TTC549 (cell line): ENCODE data around the gene TBC1D9.
"Not testable (repeated sequence)": the region's sequence is repeated elsewhere in the genome, so short reads cannot be mapped to it uniquely, and the experiment has no call there.

Experiments used
- FAIRE-seq: peaks from 2 replicates; lab custom pipeline; 2012; peaks lifted over from hg19 to GRCh38; lab: Jason Lieb, UNC

Gene TBC1D9

DNA sequence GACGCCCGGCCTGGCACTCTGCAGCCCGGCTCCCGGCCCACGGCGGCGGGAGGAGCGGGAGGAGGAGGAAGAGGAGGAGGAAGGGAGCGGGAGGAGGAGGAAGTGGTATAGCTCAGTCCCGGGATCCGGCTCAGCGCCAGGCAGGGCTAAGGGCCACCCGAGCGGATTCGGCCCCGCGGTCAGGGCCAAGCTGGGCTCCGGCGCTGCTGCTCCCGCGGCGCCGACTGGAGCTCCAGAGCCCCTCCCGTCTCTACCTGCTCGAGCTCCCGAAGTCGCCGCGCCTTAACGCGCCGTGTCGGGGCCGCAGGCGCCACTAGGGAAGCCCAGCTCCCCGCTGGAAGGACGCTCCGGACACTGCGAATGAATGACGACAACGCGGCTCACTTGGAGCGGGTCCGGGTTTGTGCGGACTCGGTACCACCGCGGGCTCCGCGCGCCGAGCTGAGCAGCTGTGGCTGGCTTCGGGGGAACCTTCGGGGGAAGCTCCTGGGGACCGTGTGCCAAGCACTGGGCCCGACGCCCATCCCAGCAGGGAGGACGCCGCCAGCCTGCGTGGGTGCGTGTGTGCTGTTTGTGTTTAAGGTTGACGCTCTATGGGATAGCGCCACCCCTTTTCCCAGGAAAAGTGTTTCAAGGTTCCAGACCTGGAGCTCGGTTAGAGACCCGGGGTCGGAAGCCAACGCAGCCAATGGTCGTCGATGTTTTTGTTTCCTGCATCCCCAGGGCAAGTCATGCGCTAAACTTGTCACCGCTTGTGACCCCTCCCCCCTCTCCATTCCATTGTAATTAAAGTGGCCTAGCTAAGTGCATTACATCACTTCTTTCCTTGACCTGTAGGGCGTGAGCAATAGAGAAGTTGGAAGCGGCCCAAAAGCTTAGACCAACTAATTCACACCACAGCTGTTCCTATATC is at the start of gene TBC1D9:
Gene TBC1D9, minus strand, starts transcription at position 67 of the 913 bp plus-strand sequence. CDS start 340 bp downstream, outside the sequence.
- no peak for FAIRE-seq

DNA sequence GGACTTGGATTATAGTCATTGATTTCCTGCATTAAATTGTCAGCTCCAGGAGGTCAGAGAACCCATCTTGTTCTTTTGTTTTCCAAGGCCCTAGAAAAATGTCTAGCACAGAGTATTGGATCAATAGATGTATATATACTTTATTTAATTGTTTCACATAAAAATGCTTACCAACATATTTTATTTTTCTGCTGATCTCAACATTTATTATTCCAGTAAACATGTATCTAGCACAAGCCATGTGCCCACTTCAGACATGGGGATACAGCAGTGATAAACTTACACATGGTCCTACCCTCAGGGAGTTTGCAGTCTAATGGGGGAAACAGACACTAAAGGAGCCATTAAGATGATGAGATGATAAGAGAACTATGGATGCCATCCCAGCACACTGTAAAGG is 49.1 kb upstream of the TBC1D9 start:
- no peak for FAIRE-seq

DNA sequence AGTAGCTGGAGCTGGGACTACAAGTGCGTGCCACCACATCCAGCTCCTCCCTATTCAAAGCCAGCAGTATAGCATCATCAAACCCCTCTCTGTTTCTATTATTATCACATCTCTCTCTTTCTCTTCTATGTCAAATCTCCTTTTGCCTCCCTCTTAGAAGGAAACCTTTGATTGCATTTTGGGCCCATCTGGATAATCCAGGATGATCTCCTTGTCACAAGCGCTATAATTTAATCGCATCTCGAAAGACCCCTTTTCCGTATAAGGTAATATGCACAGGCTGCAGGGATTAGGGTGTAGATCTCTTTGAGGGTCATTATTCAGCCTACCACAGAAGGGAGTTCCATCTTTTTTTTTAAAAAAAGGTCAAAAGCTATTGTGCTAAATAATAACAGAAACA is 46.4 kb upstream of the TBC1D9 start:
- no peak for FAIRE-seq

DNA sequence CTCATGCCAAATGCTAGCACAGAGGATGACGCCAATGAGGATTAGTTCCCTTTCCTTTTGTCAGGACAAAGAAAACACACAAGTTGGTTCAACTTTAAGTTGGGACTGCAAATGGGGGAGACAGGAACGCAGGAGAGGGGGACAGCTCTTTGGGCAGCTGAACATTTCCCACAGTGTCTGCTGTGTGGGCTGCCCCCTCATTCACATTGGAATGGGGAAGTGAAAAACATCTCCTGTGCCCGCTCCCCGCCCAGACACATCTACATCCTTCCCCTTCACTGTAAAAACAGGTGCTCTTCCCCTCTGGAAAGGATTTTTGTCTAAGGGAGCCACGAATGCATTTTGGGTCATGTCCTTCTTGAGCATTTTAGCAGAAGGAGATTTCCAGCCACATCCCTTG is 44.5 kb upstream of the TBC1D9 start:
- no peak for FAIRE-seq

DNA sequence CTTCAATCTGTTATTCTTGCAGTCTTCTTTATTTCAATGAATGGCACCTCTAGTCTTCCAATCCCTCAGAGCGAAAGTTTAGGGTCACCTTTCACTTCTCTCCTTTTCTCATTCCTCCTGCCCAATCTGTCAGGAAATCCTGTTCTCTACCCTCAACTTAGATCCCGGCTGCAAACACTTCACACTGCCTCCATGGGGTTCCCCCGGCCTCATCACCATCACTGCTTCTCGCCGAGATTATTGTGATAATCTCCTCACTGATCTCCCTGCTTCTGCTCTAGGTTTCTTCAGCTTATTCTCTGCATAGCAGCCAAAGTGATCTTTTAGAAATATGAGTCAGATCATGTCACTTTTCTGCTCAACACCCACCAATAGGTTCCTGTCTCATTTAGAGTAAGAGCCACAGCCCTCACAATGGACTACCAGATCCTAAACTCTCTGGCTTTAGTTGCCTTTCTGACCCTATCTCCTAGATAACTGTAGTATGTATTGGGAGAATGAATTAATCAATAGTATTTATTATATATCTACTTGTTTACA is 43.6 kb upstream of the TBC1D9 start:
- FAIRE-seq, result no peak

DNA sequence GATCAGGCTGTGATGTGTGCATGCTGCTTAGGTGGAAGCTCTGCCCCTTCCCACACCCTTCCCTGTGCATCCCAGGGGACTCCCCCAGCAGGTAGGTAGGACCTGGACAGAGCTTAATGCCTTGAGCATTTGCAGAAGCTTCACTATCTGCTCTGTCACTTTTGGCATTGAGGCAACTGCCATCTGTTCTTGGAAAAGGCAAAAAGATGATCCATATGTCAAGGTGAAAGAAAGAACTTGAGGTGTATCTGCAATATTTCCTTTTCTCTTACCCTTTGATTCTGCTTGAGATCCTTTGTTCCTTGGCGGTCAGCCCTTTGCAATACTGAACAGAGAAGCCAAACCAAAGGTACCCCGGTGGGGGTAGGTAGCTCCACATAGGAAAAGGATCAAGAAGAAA is 37.1 kb upstream of the TBC1D9 start:
- FAIRE-seq, result no peak

DNA sequence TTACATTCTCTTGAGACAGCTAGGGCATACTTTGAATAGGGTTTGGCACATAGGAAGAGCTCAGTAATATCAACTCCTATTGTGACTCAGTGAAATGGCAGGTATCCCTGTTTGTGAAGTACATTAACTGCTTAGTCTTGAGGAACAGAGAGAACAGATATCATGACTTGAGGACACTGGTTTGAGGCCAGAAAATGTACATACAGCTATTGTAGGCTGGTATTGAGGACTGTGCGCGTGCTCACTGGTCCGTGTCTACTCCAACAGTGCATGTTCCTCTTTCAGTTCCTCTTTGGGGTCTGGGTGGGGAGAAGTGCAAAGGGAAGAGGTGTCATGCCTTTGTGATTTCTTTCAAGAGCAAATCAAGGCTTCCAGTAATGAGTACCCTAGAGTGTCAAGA is 34.6 kb upstream of the TBC1D9 start:
- FAIRE-seq, result no peak

DNA sequence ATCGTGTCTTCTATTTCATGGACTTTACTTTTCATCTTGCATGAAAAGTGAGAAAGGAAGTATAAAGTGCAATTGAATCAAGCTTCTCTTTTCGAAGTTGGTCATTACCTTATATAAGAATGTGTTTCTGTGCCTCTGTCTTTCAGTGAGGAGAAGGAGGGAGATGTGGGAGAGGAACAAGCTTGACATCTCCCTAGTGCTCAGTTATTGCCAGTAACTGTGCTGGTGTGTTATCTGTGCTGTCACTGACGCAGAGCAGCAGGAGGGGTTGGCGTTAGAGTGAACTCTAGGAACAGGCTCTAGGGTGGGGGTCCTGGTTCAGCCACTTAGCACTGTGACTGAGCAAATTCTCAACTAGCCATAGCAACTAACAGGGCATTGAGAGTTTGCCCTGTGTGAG is 34.0 kb upstream of the TBC1D9 start:
- FAIRE-seq, result no peak

DNA sequence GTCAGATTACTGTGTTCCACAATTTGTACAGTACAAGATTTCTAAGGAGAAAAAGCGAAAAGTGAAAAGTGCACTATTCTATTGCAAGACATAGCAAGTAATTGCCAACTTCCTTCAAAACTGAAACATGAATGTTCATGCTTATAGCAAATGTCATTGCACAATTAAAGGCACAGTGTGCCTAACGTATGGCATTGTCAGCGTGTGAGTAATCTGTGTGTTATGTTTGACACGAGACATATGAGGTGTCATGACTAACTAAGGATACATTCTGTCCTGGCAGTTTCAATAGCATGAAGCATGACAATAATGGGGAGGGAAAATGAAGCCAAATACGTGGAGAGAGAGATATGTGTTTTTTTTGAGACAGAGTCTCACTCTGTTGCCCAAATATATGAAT is 33.6 kb upstream of the TBC1D9 start:
- no peak for FAIRE-seq

DNA sequence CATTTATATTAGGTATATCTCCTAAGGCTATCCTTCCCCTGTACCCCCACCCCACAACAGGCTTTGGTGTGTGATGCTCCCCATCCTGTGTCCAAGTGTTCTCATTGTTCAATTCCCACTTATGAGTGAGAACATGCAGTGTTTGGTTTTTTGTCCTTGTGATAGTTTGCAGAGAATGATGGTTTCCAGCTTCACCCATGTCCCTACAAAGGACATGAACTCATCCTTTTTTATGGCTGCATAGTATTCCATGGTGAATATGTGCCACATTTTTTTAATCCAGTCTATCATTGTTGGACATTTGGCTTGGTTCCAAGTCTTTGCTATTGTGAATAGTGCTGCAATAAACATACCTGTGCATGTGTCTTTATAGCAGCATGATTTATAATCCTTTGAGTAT is 26.6 kb upstream of the TBC1D9 start:
- FAIRE-seq, result not testable (repeated sequence)

DNA sequence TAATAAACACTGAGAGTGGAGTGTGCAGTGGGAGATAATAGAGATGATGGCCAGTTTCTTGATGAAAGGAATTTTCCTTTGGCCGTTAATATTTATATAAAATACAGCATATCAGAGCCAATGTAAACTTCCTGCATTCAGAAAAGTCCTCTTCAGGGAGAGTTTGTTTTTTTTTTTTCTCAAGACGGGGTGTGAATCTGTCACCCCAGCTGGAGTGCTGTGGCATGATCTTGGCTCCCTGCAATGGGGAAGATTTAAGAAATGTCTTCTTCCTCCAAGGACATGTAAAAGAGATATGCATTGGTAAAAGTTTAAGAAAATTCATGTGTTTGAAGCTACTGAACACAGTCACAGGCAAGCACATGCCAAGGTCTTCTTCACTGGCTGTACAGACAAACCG is 25.4 kb upstream of the TBC1D9 start:
- FAIRE-seq, result no peak

DNA sequence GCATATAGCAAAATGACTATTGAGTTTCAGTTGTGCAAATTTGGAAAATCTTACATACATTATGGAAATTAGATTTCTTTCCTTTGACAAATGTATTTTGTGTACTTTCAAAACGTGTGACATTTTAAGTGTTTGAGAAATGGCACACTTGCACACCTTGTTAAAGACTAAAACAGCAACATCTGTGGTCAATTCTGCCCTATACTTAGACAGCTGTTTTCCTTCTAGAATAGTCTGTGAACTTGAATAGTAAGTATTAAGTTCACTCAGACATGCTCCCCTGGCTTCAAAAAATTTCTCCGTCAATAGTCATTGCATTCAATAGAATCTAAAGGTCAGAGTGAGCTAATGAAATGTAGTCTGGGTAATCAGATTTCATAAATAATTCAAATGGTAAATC is 21.7 kb upstream of the TBC1D9 start:
- FAIRE-seq, result no peak

DNA sequence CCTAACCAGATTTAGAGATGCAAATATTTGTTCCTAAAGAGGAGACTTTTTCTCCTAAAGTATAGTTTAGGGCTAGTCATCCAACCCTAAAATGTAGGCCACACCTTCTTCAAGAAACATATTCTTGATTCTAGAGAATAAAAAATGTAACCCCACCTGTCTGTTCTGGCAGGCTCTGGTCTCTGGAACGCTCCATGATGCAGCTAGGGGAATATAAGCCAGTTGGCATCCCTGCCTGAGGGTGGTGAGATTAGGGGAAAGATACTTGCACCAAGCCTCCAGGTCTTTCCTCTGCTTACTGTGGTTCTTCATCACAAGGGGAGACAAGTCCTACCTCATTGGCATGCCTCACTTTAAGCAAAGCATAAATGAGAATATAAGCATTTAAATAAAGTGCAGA is 21.2 kb upstream of the TBC1D9 start:
- FAIRE-seq, result no peak

DNA sequence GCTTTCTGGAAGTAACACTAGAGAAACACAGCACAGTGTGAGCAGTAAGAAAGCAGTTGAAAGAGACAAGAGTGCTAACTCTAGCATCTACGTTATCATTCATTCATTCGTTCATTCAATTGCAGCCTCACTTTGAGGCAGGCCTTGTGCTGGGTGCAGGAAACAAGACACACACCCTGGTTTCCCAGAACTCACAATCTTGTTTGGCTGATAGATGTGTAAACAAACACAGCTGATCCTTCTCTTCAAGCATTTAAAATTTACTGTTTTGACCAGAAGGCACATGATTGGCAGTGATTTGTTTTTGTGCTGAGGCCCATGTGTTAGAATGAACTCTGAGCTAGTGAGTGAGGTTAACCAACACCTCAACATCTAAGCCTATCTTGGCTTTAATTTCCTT is 20.4 kb upstream of the TBC1D9 start:
- FAIRE-seq, result no peak

DNA sequence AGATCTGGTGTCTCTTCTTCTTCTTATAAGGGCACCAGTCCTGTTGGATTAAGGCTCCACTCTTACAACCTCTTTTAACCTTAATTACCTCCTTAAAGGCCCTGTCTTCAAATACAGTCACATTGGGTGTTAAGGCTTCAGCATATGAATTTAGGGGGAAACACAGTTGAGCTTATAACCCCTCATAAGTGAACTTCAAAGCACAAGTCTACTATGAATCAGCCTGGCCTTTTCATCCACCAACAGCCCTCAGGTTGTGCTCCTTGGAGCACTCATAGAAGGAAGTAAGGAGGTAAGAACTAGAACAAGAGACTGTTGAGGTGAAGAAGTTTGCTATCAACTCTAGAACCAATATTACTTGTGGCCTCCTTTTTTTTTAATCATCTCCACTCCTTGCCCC is 18.8 kb upstream of the TBC1D9 start:
- no peak for FAIRE-seq

DNA sequence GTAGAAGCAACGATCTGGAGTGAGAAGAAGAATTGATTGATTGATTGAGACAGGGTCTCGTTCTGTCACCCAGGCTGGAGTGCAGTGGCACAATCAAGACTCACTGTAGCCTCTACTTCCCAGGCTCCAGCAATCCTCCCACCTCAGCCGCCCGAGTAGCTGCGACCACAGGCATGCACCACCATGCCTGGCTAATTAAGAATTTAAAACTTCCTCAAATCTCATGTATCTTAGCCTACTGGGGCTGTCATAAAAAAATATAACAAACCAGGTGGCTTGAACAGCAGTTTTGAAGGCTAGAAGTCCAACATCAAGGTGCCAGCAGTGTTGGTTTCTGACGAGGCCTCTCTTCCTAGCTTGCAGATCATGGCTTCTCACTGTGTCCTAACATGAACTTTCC is 18.3 kb upstream of the TBC1D9 start:
- FAIRE-seq, result no peak

DNA sequence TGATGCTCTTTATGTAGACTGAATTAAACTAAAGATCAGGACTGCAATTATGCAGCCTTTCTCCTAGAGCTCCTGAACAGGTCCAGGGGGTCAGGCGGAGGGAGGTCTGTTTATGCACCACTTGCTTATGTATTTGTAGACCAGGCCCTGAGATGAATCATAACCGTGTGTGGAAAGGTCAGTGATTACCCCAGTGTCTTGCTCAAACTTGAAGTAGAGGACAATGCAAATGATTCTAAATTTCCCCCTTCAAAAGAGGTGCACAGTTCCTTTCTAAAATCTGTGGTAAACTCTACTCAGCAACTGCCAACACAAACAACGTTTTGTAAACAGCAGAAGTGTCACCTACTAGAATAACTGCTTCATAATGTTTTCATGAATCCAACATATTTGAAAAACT is 13.0 kb upstream of the TBC1D9 start:
- no peak for FAIRE-seq

DNA sequence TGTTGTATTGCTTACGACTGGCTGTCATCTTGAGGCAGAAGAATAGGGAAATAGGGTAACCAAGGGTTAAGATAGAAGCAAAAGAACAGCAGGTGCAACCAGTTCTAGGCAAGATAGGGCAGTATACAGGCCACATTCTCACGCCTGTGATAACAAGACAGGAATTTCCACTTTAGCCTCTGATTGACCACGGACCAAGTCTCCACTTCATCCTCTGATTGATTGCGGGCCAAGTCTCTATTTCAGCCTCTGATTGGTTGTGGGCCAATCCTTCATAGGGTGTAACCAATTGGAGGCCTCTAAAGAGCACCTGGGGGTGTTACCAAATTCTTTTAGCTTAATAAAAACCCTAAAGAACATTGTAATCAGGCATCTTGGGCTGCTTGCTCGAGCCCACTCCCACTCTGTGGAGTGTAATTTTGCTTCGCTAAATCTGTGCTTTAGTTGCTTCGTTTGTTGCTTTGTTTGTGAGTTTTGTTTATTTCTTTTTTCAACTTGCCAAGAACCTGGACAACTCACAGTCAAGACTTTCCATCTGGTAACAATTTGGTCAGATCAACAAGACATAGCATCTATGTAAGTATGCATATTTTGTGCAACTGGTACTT is 8.7 kb upstream of the TBC1D9 start:
- no peak for FAIRE-seq

DNA sequence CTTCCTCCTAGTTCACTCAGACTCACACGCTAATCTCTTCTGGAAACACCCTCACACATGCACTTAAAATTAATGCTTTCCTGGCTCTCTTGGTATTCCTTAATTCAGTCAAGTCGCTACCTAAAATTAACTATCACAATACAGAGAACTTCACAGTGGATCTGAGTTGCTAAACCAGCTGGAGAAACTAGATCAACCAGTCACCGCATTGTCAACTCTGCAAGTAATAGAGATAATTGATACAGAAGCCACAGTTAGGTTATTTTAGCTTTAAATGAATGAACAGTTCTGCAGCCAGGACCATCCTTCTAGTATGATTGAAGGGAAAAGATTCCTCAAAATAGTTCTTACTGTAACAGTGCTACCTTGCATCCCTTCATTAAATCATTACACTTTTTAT is 6.0 kb upstream of the TBC1D9 start:
- FAIRE-seq, result no peak

DNA sequence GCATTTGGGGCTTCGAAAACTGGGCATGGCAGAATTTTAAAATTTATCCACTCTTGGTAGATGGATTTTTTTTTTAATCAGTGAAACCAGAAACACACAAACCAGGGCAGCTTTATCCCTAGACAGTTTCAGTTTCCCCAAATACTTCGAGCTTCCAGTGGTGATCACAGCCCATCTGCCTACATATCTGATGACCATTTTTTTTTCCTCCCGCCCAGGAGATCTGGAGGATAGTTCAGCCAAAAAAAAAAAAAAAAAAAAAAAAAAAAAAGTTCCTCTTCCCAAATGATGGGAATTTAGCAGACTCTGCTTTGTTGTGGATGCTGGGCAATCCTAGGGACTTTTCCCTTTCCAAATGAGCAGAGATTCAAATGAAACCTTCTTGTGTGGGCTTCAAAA is 1.0 kb upstream of the TBC1D9 start:
- FAIRE-seq, result no peak

DNA sequence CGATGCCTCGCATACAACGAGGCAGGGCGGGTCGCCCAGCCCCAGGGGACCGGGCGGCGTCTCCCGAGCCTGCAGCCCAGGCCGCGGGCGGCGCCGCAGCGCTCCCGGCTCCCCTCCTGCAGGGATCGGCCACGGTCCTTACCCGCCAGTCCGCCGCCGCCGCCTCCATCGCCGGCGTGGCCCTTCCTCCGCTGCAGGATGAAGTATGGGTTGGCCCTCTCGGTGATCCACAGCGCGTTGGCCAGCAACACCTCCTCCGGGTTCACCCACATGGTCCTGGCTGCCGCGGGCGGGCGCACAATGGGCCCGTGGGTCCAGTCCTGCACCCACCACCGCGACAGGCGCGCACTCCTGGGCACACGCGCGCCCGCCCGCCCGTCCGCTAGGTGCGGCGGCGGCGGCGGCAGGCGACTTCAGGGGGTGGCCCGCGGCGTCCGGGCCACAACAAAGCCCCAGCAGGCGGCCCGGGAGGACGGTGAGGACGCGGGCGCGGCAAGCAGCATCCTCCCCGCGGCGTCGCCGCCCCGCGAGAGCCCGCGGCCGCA is 339 bp downstream of the TBC1D9 start:
- FAIRE-seq, result no peak

DNA sequence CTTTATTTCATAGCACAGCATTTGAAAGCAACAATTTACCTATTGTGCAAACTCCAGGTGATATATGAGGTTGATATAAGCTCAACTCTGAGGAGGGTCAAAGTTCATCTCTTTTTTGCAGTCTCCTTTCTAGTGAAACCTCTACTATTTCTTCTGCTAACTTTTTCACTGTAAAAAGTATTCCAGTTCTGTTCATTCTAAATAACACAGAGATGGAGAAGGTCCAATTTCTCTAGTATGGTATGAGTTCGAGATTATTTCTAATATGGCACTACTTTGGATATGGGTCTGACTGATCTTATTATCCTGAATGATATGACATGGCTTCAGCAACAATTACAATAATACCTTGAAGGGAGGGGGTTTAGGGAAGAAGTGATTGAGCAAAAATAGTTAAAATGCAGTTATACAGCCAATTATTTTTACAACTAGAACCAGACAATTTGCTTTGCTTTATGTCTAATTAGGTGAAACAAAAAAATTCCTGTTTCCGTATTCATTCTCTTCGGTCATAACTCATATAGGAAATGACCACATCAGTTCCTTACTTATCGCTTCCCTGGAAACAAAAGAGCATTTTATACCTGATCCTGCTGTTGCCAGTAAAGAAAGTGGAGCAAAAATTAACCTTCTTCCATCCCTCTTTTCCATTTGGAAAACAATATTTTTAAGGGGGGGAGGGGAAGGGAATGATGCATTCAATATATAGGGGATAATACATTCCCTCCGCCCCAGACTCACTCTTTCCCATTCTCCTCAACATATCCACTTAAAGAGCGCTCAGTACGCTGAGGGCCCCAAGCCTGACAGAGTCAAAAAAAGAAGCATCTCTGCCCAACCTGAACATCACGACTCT is 1.0 kb downstream of the TBC1D9 start:
- FAIRE-seq, result no peak
